Midbrain (tissue), 1 donor: ENCODE data around the gene CDR2L.
"Not testable (repeated sequence)": the region's sequence is repeated elsewhere in the genome, so short reads cannot be mapped to it uniquely, and the experiment has no call there.

Source experiments
- DNase-seq: peaks from one replicate; lab custom pipeline; 2025; lab: John Stamatoyannopoulos, UW

CDR2L gene

DNA sequence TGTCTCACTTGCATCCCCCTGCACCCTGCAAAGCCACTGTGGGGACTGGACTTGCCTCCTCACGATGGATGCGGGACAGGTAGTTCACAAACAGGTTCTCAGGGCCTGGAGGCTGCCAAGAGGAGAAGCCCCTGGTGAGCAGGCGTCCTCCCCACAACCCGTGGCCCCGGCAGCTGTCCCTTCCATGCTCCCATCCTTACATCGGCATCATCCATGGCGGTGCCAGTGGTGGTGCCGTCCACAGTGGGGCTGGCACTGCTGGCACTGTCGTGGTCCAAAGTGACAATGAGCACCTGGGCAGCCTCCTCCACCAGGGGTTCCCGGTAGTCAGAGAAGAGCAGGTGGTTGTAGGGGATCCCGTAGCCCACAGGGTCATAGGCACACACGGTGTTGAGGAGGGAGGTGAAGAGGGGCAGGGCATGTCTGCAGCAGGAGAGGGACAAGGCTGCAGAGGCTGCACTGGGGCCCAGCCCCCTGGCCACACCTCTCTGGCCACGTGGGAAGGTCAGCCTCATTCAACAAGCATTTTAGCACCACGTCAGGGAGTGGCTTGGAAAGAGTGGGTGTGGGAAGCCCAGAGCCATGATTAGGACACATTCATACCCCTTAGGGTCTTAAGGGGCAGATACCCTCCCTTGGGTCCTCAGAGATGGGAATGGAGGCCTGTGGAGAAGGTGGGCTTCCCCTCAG lies 27.5 kb upstream of the CDR2L start:
- DNase-seq: no peak

DNA sequence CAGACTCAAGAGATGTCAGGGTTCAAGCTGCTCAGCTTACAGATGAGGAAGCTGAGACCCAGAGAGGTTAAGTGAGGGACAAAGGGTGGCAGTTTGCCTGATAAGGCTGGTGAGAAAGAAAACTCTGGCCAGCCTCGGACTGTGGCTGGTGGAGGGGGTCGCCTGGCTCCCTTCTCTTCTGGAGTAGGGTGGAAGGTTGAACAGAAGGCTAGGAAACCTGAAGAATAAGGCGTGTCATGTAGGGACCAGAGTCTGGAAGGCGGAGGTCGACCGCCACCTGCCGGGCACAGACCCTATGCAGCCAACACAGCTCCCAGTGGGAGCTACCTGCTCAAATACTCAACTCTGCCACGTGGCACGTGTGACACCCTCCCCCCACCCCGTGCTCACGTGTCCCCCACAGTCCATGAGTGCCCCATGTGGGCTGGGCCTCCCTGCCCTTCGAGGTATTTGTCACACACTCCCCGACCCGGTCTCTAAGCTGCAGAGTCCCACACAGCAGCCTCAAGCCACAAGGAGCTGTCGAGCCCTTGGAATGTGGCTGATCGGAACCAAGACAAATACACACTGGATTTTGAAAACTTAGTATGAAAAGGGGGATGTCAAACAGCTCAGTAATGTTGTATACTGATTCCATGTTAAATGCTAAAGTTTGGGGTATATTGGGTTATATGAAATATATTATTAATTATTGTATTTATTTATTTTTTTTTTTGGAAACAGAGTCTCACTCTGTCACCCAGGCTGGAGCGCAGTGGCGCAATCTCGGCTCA lies 26.7 kb upstream of the CDR2L start:
- no peak for DNase-seq

- DNase-seq: peak; percentile 85
Observed at GRCh38 chr17:74961657-74962350, 25.6 kb upstream of the CDR2L start.

- DNase-seq: peak; percentile 73
Observed at GRCh38 chr17:74962622-74963394, 24.6 kb upstream of the CDR2L start.

DNA sequence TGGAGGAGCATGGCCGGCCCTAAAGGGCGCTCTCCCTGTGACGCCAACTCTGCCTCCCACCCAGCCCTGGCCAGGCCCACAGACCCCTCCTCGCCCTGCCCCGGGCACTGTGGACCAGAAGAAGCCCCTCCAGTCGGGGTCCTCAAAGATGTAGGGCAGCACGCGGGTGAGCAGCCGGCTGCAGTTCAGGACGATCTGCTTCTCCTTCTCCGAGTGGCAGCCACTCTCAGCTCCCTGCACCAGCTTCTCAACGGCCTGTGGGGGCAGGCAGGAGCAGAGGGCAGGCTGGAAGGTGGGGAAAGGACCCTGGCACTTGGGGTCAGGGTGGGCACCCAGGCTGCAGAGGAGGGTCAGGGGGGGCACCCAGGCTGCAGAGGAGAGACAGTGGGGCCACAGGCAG lies 23.8 kb upstream of the CDR2L start:
- DNase-seq: no peak

- no peak for DNase-seq
Observed at GRCh38 chr17:74964246-74964761, 23.1 kb upstream of the CDR2L start.

DNA sequence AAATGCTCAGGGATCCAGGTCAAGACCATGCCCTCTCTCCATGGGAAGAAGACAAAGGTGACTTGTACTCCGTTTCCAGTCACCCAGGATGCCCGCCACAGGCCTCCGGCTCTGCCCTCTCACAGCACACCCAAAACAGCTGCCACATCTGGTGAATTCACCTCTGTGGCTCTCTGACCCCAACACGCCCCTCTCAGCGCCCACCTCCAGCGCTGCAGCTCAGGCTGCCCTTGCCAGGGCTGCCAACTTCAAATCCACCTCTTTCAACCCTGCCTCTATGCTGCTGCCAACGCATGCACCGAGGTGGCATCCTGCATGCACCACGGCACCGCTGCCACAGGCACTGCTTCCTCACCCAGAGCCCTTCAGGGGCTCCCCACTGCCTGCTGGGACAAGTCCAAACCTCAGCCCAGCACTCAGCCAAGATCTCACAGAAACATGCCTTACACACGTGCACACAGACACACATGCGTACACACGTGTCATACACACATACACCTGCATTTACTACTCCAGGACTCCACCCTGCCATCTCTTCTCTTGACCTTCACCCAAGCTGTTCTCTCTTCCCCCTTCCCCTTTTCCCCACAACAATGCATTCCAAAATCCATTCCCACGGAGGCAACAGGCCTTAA lies 22.3 kb upstream of the CDR2L start:
- no peak for DNase-seq

- DNase-seq: no peak
Observed at GRCh38 chr17:74968361-74968780, 19.1 kb upstream of the CDR2L start.

DNA sequence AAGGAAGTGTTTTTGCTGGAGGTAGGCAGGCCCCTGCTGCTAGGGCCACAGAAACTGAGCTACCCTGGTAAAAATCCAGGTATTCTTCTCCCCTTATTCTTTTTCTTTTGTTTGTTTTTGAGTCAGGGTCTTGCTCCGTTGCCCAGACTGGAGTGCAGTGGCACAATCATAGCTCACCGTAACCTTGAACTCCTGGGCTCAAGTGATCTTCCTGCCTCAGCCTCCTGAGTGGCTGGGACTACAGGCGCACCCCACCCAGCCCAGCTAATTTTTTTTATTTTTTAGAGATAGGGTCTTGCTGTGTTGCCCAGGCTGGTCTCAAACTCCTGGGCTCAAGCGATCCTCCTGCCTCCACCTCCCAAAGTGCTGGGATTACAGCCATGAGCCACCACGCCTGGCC lies 17.9 kb upstream of the CDR2L start:
- not testable (repeated sequence) for DNase-seq

GRCh38 chr17:74970395-74970794 lies 17.0 kb upstream of the CDR2L start:
- DNase-seq: no peak

DNA sequence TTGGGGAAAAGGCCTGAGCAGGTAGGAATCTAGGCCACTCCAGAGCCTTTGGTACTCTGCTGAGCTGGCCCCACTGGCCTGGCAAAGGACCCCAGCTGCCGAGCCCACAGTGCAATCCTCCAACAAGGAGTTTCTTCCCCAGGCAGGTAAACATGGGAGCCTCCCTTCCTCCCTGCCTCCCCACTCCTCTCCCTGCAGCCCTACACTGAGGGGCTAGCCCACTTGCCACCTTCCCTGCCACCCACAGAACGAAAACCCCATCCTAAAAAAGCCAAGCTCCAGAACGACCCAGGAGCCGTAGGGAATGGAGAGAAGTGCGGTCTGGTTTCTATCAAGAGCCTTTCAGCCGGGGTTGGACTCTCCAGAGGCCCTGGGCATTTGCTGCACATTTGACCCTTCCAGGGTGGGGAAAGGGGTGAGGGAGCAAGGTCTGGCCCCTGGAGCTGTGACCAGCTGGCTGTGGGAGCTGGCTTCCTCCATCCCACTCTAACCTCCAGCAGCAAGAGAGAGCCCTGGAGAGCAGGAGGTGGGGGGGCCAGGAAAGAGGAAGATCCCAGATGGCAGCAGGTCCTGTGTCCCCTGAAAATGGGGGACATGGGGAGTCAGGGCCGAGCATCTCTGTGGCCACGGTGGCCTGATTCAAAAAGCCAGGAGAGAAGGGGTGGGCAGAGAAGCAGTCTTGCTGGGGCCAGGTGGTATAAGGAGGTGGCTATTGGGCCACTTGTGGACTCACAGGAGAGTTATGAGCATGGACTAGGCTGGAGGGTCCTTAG lies 16.2 kb upstream of the CDR2L start:
- no peak for DNase-seq

DNA sequence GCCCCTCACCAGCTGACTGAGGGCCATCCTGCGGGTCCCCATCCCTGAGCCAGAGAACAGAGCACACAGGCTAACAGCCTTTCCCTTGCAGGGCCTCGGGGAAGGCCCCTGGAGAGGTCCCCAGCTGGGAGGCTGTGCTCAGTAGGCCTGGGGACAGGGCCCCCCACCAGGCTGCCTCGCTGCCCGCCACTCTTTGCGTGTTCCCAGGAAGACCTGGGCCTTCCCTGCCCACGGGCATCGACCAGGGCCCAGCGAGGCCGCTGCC lies 15.7 kb upstream of the CDR2L start:
- no peak for DNase-seq

DNA sequence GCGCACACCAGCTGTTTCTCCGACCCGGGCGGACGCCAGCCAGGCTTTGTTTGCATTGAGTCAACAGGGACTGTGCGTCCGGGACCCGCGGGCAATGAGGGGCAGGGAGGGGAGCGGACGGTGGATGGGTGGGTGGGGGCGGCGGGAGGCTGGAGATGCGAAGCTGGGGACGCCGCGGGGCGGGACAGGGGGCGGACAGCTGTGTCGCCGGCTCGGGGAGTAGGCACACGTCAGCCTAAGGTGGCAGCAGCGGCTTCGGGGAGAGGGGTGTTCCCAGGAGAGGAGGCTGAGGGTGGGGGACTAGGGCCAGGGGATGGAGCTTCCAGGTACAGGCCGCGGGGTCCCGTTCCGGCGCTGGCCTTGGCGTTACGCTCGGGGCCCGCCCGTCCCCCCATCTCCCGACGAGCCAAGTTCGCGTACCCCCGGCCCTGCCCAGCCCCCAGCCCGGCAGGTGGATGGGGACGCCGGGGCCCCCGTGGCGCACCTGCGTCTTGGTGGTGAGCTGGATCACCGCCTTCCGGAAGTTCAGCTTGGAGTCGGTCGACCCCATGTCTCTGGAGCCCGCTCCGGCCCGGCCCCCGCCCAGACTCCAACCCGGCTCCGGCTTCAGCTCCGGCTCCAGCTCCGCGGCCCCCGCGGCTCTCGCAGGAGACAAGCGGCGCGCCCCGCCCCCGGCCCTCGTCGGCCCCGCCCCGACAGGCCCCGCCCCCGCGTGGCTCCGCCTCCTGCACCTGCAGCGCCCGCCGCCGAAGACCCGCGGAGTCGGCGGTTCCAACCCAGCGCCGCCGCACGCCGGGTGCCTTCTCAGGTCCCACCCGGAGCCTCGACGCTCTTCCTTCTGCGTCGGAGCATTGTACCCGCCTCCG lies 15.1 kb upstream of the CDR2L start, which contains the start of gene HID1:
Gene HID1, minus strand, starts transcription at position 653 of the 866 bp plus-strand sequence. Its CDS starts 103 bp downstream, at position 550.
- DNase-seq: peak; percentile 79

- DNase-seq: no peak
Observed at GRCh38 chr17:74972973-74973328, 14.5 kb upstream of the CDR2L start.

DNA sequence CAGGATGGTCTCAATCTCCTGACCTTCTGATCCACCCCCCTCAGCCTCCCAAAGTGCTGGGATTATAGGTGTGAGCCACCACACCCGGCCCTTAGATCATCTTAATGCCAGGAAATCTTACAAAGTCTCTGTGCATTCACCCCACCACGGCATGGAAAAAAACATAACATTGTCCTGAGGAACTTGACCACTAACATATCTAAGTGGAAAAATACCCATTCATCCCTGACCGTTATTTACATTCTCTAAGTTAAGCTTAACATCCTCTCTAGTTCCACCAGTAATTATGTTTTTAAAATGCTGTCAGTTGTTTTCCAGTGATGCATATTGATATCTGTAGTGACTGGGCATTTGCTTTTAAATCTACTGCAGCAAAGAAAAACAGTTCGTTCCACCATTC lies 11.5 kb upstream of the CDR2L start:
- DNase-seq: no peak

GRCh38 chr17:74977802-74978201 lies 9.6 kb upstream of the CDR2L start:
- DNase-seq: no peak

GRCh38 chr17:74978240-74978639 lies 9.2 kb upstream of the CDR2L start:
- DNase-seq: no peak

DNA sequence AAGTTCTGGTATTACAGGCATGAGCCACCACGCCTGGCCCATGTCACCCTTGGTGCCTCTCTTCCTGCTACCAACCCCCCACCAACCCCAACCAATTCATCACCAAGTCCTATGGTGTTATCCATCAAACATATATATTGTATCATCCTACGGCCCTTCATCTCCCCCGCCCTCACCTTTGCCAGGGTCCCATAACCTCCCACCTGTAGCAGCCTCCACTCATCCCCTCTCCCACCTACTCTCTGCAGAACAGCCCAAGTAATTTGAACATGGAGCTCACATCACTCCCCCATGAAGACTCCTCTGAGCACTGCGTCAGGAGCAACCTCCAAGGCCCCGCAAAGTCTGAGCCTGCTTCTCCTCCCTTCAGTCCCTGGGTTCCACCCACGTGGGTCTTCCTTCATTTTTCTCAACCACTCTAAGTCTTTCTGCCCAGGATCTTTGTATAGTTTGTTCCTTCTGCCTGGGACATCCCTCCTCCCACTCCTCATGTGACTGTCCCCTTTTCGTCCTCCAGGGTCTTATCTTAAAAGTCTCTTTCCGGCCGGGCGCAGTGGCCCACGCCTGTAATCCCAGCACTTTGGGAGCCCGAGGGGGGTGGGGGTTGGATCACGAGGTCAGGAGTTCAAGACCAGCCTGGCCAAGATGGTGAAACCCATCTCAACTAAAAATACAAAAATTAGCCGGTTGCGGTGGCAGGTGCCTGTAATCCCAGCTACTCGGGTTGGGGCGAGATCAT lies 7.9 kb upstream of the CDR2L start:
- no peak for DNase-seq

- DNase-seq: no peak
Observed at GRCh38 chr17:74981318-74981978, 6.0 kb upstream of the CDR2L start.
